22Rv1 (cell line): ENCODE data around the gene TSPAN18.

Experiments
- H3K27ac ChIP-seq: fragments of 450-650 bp; 2 replicates; pipeline ENCODE4 v1.5.1; 2017
- CTCF ChIP-seq: fragments of 450-650 bp; IDR thresholded peaks from 2 replicates; pipeline ENCODE4 v1.5.1; 2017; ENCODE audit warnings: mild to moderate bottlenecking
- ZFX ChIP-seq: fragments of 450-650 bp; IDR thresholded peaks from 2 replicates; pipeline ENCODE4 v1.6.1; 2017; ENCODE audit warnings: antibody characterized with exemption, borderline replicate concordance

TSPAN18 gene

GRCh38 chr11:44711113-44711786 is 15.5 kb upstream of the TSPAN18 start:
- no peak overlapping the region for H3K27ac ChIP-seq
- TF ChIP-seq CTCF (no peak), ZFX (no peak)

GRCh38 chr11:44711787-44712608 is 14.8 kb upstream of the TSPAN18 start:
- TF ChIP-seq CTCF = no peak
- no peak for TF ChIP-seq ZFX
- H3K27ac ChIP-seq = no peak overlapping the region

GRCh38 chr11:44713022-44713421 is 13.7 kb upstream of the TSPAN18 start:
- no peak for TF ChIP-seq CTCF
- TF ChIP-seq ZFX = no peak

GRCh38 chr11:44716256-44716655 is 10.5 kb upstream of the TSPAN18 start:
- no peak for TF ChIP-seq ZFX
- TF ChIP-seq CTCF = no peak

More at GRCh38 chr11:44713022-44713421, 13.7 kb upstream of the TSPAN18 start:
- no peak overlapping the region for H3K27ac ChIP-seq

GRCh38 chr11:44718057-44718456 is 8.7 kb upstream of the TSPAN18 start:
- TF ChIP-seq ZFX (no peak), CTCF (no peak)

More at GRCh38 chr11:44716256-44716655, 10.5 kb upstream of the TSPAN18 start:
- no peak overlapping the region for H3K27ac ChIP-seq

GRCh38 chr11:44718612-44719390 is 8.0 kb upstream of the TSPAN18 start:
- H3K27ac ChIP-seq = no peak overlapping the region
- TF ChIP-seq CTCF (no peak), ZFX (no peak)

More at GRCh38 chr11:44718057-44718456, 8.7 kb upstream of the TSPAN18 start:
- H3K27ac ChIP-seq = no peak overlapping the region
